Lower leg skin (tissue), 4 donors: ENCODE results near the gene NAPSA. TPM values are rescaled to one million over a fixed set of nuclear protein-coding genes. Genes with fewer than 3 reads are reported as not detected.

Source experiments
- DNase-seq, 2 donors: peaks; one replicate each; pipeline ENCODE4 v3.0.0-alpha.2; 2019; ENCODE audit warnings: low spot score in 2 of 2
- H3K4me3 ChIP-seq: fragments of 200-600 bp; sonication (generic); 2 replicates; pipeline ENCODE4 v1.5.1; 2017; ENCODE audit warnings: mild to moderate bottlenecking, low read depth; ENCODE audit not compliant: poor library complexity, severe bottlenecking
- CTCF ChIP-seq, 3 donors: fragments of 450-650 bp; IDR thresholded peaks; one replicate each; pipeline ENCODE4 v1.5.1; 2016; ENCODE audit warnings: antibody characterized with exemption in 3 of 3, mild to moderate bottlenecking in 3 of 3, moderate library complexity in 2 of 3
- POLR2A ChIP-seq, 2 donors: fragments of 450-650 bp; IDR thresholded peaks; one replicate each; pipeline ENCODE4 v1.6.1; 2016 to 2017; ENCODE audit warnings: antibody characterized with exemption in 2 of 2, mild to moderate bottlenecking in 1 of 2, moderate library complexity in 1 of 2
- WGBS, 2 donors: methylation state at CpG; one replicate each; pipeline ENCODE4 v1.1.5; 2018; 5-methylcytosine and 5-hydroxymethylcytosine counted together
- intact Hi-C: fragments of 100-400 bp; cut with DNase I; formaldehyde crosslinking; loops from one replicate; pipeline ENCODE4 v1.15.0; 2023; ENCODE audit warnings: low total_unique reads
- total RNA-seq, 4 donors: library from RNA; depleted of rRNA; stranded (reverse); fragments of >200 nt; gene quantifications; one replicate each; pipeline ENCODE4 v1.1.0, GENCODE V29; 2016

NAPSA gene
- total RNA-seq, 4 donors from 2014 or later: 0.51 to 5.9 (median 2.6) TPM

DNA sequence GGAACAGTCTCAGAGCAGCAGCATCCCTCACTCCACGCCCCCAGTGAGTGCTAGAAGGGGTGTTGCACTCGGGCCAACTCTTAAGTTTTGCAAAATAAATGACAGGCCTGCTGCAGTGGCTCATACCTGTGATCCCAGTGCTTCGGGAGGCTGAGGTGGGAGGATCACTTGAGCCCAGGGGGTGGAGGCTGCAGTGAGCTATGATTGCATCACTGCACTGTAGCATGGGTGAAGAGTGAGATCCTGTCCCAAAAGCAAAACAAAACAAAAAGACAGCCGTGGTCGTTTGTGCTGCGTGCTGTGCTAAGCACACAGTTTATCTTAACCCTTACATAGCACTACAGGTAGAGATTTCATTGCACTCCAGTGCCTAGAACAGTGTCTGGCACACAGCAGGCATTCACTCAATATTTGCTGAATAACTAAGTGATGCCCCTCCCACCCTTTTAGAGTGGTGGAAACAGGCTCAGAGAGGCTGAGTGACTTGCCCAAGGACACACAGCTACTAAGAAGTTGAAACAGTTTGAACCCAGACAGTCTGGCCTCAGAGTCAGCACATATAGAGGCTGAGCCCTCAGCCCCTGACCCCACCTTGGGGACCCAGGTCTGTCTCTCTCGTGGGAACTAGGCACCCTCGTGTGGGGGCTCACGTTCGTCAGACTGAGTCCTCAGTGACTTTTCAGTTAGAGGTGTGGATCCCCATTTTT, 54.5 kb downstream of the NAPSA start:
- TF ChIP-seq POLR2A (IDR thresholded peaks at IDR 0.05): no peak
- TF ChIP-seq CTCF (IDR thresholded peaks at IDR 0.05): no peak
- intact Hi-C loops: no loop called here
- DNase-seq: no peak
- H3K4me3 ChIP-seq: no peak overlapping the region
- 36 to 48% methylated on average over 10 of the region's 10 CpGs for WGBS, 2 donors

DNA sequence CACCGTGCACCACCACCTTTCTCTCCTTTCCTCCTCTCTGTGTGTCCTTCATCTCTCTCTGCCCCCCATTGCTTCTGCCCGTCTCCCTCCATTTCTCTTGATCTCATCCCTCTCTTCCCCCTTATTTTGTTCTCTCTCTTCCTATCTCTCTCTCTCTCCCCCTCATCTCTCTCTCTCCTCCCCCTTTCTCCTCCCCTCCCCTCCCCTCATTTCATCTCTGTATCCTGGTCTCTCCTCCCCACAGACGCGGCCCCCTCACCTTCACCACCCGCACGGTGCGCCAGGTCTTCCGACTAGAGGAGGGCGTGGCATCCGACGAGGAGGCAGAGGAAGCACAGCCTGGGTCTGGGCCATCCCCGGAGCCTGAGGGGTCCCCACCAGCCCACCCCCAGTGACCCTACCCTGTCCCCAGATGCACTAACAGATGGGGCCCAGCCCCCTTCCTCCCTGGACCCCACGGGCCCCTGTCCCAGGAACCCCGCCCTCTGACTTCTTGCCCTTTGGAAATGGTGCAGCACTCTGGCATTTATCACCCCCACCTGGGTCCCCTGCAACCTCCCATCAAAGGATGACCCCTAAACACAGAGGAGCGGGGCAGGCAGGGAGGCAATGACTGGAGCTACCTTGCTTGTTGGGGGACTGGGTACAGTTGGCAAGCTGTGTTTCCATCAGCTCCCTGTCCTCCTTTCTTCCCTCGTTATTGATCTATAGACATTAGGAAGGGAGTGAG, 55.9 kb downstream of the NAPSA start:
- H3K4me3 ChIP-seq: no peak overlapping the region
- DNase-seq: no peak
- 56 to 67% methylated on average over 16 of the region's 16 CpGs for WGBS, 2 donors
- intact Hi-C loops: no loop called here
- TF ChIP-seq CTCF (IDR thresholded peaks at IDR 0.05) (no peak), POLR2A (IDR thresholded peaks at IDR 0.05) (no peak)

DNA sequence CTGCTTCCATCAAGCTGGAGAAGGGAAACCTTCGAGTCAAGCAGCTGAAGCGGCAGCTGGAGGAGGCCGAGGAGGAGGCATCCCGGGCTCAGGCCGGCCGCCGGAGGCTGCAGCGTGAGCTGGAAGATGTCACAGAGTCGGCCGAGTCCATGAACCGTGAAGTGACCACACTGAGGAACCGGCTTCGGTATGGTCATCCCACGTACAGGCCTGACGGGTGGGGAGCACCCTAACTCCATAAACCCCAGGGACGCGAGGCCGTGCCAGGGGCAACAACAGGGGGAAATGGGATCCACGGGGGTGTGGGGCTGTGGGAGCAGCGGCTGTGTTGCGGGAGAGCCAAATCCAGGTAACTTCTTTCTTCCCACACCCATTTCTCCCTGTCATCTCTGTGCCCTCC, 56.4 kb downstream of the NAPSA start:
- no peak overlapping the region for H3K4me3 ChIP-seq
- intact Hi-C loops: no loop called here
- 87 to 93% methylated on average over 21 of the region's 21 CpGs for WGBS, 2 donors
- TF ChIP-seq POLR2A (IDR thresholded peaks at IDR 0.05): no peak
- TF ChIP-seq CTCF (IDR thresholded peaks at IDR 0.05): no peak
- DNase-seq: no peak

Other genes with a start within 250 kb of the NAPSA start
- not detected for gene IZUMO2, start 202.4 kb downstream of the NAPSA start, total RNA-seq
- gene MYH14, start 162.0 kb downstream of the NAPSA start, total RNA-seq: 100 to 1,000 TPM; 110 to 329 (median 202) TPM
- gene KCNC3, start 36.3 kb downstream of the NAPSA start, total RNA-seq: 1 to 10 TPM in 3 of 4 donors, under 1 TPM in 1; 0.53 to 2.0 (median 1.7) TPM
- 100 to 1,000 TPM in 3 of 4 donors, 10 to 100 TPM in 1; 83.1 to 112 (median 103) TPM for gene NR1H2, start 10.8 kb upstream of the NAPSA start, total RNA-seq
- 10 to 100 TPM; 16.8 to 26.6 (median 20.0) TPM for gene POLD1, start 18.7 kb upstream of the NAPSA start, total RNA-seq
- not detected for gene SPIB, start 53.3 kb upstream of the NAPSA start, total RNA-seq
- gene MYBPC2, start 67.3 kb upstream of the NAPSA start, total RNA-seq: 1 to 10 TPM in 1 of 4 donors, under 1 TPM in 2, not detected in 1; 0.05 to 1.3 (median 0.15) TPM
- gene EMC10, start 110.9 kb upstream of the NAPSA start, total RNA-seq: 10 to 100 TPM; 35.1 to 93.5 (median 67.5) TPM
- gene GARIN5A, start 111.2 kb upstream of the NAPSA start, total RNA-seq: 1 to 10 TPM; 1.7 to 5.9 (median 3.3) TPM
- gene JOSD2, start 145.6 kb upstream of the NAPSA start, total RNA-seq: 10 to 100 TPM in 3 of 4 donors, 1 to 10 TPM in 1; 8.5 to 25.0 (median 21.2) TPM
- not detected for gene ASPDH, start 148.3 kb upstream of the NAPSA start, total RNA-seq
- 1 to 10 TPM in 1 of 4 donors, under 1 TPM in 3; 0.23 to 1.8 (median 0.35) TPM for gene LRRC4B, start 202.8 kb upstream of the NAPSA start, total RNA-seq